ENCODE measurements around the gene KCNH6. TPM values are rescaled to one million over a fixed set of nuclear protein-coding genes. Genes with fewer than 3 reads are reported as not detected.
A peak's percentile ranks its signal among the peaks of the same experiment; 100 is the strongest.

Gene KCNH6, protein sequence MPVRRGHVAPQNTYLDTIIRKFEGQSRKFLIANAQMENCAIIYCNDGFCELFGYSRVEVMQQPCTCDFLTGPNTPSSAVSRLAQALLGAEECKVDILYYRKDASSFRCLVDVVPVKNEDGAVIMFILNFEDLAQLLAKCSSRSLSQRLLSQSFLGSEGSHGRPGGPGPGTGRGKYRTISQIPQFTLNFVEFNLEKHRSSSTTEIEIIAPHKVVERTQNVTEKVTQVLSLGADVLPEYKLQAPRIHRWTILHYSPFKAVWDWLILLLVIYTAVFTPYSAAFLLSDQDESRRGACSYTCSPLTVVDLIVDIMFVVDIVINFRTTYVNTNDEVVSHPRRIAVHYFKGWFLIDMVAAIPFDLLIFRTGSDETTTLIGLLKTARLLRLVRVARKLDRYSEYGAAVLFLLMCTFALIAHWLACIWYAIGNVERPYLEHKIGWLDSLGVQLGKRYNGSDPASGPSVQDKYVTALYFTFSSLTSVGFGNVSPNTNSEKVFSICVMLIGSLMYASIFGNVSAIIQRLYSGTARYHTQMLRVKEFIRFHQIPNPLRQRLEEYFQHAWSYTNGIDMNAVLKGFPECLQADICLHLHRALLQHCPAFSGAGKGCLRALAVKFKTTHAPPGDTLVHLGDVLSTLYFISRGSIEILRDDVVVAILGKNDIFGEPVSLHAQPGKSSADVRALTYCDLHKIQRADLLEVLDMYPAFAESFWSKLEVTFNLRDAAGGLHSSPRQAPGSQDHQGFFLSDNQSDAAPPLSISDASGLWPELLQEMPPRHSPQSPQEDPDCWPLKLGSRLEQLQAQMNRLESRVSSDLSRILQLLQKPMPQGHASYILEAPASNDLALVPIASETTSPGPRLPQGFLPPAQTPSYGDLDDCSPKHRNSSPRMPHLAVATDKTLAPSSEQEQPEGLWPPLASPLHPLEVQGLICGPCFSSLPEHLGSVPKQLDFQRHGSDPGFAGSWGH
- total RNA-seq, result not detected

GRCh38 chr17:63523253-63523855, at the start of gene KCNH6:
TSS of gene KCNH6 (plus strand) at chr17:63523358. CDS start at chr17:63523414, 56 bp downstream.
- Histone ChIP-seq H3K9me3 (no peaks in the 10 kb centered on the region), H3K36me3 (no peaks in the 10 kb centered on the region), H3K4me3 (peak within 1 kb of the TSS; percentile 24 to 42 (median 36)), H3K27me3 (peaks cover 0 to 62% (median 0%) of the 10 kb centered on the region in 4 donors), H3K27ac (replicated peaks in 1 of 4) (no peak within 1 kb of the TSS), H3K4me1 (peaks cover 0 to 13% (median 9%) of the 10 kb centered on the region in 4 donors)
- TF ChIP-seq EP300 (IDR thresholded peaks at IDR 0.05) (no peak), POLR2A (IDR thresholded peaks at IDR 0.05; ENCODE audit: low read depth) (no peak), POLR2AphosphoS5 (IDR thresholded peaks at IDR 0.05) (no peak)
- TF ChIP-seq, protein P1, sequence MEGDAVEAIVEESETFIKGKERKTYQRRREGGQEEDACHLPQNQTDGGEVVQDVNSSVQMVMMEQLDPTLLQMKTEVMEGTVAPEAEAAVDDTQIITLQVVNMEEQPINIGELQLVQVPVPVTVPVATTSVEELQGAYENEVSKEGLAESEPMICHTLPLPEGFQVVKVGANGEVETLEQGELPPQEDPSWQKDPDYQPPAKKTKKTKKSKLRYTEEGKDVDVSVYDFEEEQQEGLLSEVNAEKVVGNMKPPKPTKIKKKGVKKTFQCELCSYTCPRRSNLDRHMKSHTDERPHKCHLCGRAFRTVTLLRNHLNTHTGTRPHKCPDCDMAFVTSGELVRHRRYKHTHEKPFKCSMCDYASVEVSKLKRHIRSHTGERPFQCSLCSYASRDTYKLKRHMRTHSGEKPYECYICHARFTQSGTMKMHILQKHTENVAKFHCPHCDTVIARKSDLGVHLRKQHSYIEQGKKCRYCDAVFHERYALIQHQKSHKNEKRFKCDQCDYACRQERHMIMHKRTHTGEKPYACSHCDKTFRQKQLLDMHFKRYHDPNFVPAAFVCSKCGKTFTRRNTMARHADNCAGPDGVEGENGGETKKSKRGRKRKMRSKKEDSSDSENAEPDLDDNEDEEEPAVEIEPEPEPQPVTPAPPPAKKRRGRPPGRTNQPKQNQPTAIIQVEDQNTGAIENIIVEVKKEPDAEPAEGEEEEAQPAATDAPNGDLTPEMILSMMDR (IDR thresholded peaks at IDR 0.05), result no peak
- intact Hi-C loops (cut with DNase I), result no loop called here
- WGBS, result 12% methylated on average over 32 of the region's 38 CpGs
- no peak for DNase-seq (ENCODE audit: extremely low spot score)

DNA sequence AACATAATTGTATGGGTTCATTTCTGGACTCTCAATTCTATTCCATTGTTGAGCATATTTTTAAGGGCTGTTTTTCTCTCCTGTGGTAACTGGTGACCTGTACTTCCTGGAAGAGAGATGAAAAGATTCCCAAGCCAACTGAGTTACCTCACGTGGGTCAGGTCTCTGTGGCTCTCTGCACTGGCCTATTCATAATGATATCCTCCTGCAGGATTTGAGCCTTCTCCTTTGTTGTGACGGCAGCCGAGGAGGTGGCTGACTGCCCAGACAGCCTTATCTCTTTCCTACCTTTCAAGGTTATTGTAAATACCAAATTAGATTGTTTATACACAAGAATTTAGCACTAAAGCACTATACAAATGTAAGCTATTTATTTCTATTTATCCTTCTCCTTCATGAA, 49.0 kb upstream of the KCNH6 start:
- Histone ChIP-seq H3K27me3 (peaks cover 0 to 38% (median 17%) of the 10 kb centered on the region in 4 donors), H3K36me3 (no peaks in the 10 kb centered on the region), H3K9me3 (no peaks in the 10 kb centered on the region), H3K27ac (replicated peaks in 1 of 4) (peak overlapping the region in 1 of 4 donors; percentile 7), H3K4me1 (peaks cover 30 to 47% (median 40%) of the 10 kb centered on the region in 4 donors), H3K4me3 (no peak overlapping the region)
- no peak for DNase-seq (ENCODE audit: extremely low spot score)
- intact Hi-C loops (cut with DNase I), result no loop called here
- 34% methylated on average over 3 of the region's 3 CpGs for WGBS
- TF ChIP-seq POLR2A (IDR thresholded peaks at IDR 0.05; ENCODE audit: low read depth), result no peak
- TF ChIP-seq POLR2AphosphoS5 (IDR thresholded peaks at IDR 0.05), result peak in 1 of 2 donors; percentile 28
- TF ChIP-seq, protein P1 (IDR thresholded peaks at IDR 0.05), result no peak
- no peak for TF ChIP-seq EP300 (IDR thresholded peaks at IDR 0.05)

DNA sequence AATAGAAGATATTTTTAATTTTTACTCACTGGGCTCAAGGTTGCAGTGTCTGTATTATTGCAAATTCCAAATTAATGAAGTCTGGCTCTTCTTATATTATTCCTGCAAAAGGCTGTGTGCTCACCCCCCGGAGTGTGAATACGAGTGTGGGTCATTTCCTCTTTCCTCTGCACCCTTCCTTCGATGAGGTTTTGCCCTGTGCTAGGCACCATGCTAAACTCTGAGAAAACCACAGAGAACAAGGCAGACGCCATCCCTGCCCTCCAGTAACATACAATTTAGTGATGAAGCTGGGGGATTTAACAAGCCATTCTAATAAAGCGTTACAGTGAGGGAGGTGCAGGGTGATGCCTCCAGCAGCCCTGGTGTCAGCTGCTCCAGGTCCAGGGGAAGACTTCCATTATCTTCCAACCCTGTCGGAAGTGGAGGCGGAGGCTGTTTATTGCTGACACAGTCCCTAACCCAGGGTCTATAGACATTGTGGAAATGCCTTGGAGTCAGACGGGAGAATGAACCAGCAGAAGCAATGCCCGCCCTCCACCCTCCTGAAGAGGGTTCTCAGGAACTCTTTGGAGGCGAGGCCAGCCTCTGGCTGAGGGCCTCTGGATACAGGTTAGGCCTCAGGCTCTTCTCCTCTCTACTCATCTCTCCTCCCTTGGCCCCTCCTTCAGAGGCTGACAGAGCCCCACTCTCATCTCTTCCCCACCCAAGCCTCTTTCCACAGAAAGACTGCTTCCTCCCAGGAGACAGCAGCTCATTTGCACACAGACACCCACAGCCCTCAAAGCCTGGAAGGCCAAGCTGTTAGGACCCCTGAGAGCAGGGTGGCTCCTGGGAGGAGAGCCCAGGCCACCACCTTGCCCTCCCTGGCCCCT, 48.3 kb upstream of the KCNH6 start:
- no peaks in the 10 kb centered on the region for H3K9me3 ChIP-seq
- H3K4me3 ChIP-seq, result no peak overlapping the region
- 81% methylated on average over 10 of the region's 10 CpGs for WGBS
- H3K27me3 ChIP-seq, result peaks cover 0 to 45% (median 18%) of the 10 kb centered on the region in 4 donors
- intact Hi-C loops (cut with DNase I), result loop anchor here (5.0 kb wide), 1 partner anchor 38 kb away; no protein-coding TSS in a partner anchor
- TF ChIP-seq EP300 (IDR thresholded peaks at IDR 0.05) (no peak), POLR2A (IDR thresholded peaks at IDR 0.05; ENCODE audit: low read depth) (no peak)
- no peaks in the 10 kb centered on the region for H3K36me3 ChIP-seq
- H3K4me1 ChIP-seq, result peaks cover 33 to 49% (median 43%) of the 10 kb centered on the region in 4 donors
- DNase-seq (ENCODE audit: extremely low spot score), result no peak
- peak overlapping the region in 2 of 4 donors; percentile 27 to 37 for H3K27ac ChIP-seq (replicated peaks in 1 of 4)

DNA sequence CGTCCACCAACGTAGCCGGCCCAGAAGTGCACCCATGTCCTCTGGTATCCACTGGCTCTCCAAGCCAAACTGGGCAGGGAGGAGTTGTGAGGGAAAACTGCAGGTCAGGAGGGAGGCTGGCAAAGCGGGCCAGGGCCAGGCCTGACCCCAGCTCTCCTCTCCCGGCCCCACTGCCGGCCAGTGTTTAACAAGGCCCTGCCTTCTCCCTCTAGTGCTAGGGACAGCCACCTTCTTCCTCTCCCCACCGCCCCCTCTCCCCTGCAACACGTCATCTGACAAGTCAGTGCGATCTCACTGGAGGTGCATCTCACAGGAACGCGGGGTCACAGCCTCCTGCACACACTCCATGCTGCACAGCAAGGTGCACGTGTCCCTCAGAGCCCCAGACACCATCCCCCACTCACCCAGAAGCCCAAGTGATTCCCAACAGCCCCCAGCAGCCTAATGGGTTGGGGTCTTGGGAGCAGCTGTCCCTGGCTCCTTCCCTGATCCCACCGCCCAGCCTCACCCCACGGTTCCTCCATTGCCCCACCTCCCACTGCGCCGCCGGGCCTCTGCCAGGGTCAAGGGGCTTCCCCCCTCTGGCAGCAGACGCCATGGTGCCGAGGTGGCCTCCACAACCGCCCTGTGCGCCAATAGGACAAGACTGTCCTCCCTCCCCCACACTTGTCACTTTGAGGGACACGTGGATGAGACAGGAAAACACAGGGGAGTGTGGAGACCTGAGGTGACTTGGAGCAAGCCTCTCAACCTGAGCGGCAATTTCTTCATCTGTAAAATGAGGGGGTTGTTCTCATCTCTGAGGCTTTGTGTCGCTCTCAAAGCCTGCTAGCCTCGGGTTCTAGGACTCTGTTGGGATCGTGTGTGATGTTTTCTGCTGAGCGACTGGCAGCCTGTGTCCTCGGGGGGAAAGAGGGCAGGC, 47.4 kb upstream of the KCNH6 start:
- H3K27me3 ChIP-seq, result peaks cover 0 to 54% (median 21%) of the 10 kb centered on the region in 4 donors
- H3K36me3 ChIP-seq, result no peaks in the 10 kb centered on the region
- no peaks in the 10 kb centered on the region for H3K9me3 ChIP-seq
- peaks cover 33 to 49% (median 43%) of the 10 kb centered on the region in 4 donors for H3K4me1 ChIP-seq
- WGBS, result 74% methylated on average over 24 of the region's 28 CpGs
- H3K4me3 ChIP-seq, result peak overlapping the region in 3 of 4 donors; percentile 60 to 66 (median 64)
- no peak for DNase-seq (ENCODE audit: extremely low spot score)
- intact Hi-C loops (cut with DNase I), result loop anchor here (5.0 kb wide), 1 partner anchor 38 kb away; no protein-coding TSS in a partner anchor
- TF ChIP-seq POLR2A (IDR thresholded peaks at IDR 0.05; ENCODE audit: low read depth) (no peak), EP300 (IDR thresholded peaks at IDR 0.05) (no peak), POLR2AphosphoS5 (IDR thresholded peaks at IDR 0.05) (no peak)
- TF ChIP-seq, protein P1 (IDR thresholded peaks at IDR 0.05), result no peak
- H3K27ac ChIP-seq (replicated peaks in 1 of 4), result peak overlapping the region in 2 of 4 donors; percentile 13 to 23

Measured in esophagus muscularis mucosa (tissue), 4 donors.